NCI-H2227 (cell line): ENCODE measurements around the gene ADGRL1.
"Not testable (repeated sequence)": the region's sequence is repeated elsewhere in the genome, so short reads cannot be mapped to it uniquely, and the experiment has no call there.

Experiments used
- DNase-seq: peaks from one replicate; lab custom pipeline; 2025; ENCODE audit not compliant: unreplicated experiment; lab: John Stamatoyannopoulos, UW

ADGRL1 gene

DNA sequence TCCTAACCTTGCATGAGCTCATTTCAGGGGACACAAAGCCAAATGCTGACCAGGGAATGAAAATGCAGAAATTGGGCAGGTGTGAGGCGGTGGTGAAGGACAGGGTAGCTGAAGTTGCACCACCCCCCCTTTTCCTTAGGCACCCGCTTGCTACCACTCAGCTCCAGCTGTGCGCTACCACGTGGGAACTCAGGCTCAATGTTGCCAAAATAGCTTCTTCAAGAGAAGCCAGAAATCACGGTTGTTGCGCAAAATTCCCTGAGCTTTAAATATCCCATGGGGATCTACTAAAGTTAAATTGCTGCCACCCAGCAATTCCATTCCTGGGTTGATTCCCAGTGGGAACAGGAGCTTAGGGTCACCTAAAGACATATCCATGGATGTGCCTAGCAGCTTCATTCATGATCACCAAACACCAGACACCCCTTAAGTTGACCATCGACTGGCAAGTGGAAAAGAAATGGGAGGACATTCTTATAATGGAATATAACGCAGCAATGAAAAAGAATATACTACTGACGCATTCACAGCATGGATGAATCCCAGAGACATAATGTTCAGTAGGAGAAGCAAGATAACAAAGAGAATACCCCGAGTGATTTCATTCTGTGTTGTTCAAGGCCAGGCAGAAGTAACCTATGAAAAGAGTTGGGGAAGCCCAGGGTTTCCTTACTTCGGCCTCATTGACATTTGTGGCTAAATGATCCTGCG, 12.8 kb upstream of the ADGRL1 start:
- DNase-seq = no peak

- not testable (repeated sequence) for DNase-seq
Measured at GRCh38 chr19:14217886-14218285, 11.9 kb upstream of the ADGRL1 start.

DNA sequence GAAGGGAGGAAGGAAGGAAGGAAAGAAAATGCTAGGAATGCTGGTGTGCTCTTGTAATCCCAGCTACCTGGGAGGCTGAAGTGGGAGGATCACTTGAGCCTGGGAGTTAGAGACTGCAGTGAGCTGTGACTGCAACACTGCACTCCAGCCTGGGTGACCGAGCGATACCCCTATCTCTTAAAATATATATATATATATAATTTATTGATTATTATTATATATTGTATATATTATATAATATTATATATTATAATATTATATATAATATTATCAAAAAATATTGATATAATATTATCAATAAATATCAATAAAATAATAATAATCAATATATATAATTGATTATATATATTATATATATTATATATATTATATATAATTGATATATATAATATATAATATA, 8.6 kb upstream of the ADGRL1 start:
- no peak for DNase-seq

DNA sequence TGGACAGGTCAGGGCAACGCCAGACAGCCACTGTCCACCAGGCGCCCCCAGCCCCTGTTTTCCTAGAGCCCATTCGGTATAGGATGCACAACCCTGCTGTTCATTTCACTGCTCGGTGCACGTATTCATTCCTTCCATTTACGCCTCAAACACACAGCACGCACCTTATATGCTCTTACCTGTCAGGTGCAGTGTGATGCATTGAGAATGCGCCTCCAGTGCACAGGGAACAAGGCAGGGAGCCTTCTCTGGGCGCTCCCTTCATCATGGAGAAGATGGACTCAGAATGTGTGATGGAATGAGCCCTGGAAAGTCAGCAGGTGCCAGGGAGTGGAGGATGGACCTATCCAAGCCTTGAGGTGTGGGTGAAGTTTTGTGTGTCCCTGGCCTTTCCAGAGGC, 4.2 kb upstream of the ADGRL1 start:
- not testable (repeated sequence) for DNase-seq

DNA sequence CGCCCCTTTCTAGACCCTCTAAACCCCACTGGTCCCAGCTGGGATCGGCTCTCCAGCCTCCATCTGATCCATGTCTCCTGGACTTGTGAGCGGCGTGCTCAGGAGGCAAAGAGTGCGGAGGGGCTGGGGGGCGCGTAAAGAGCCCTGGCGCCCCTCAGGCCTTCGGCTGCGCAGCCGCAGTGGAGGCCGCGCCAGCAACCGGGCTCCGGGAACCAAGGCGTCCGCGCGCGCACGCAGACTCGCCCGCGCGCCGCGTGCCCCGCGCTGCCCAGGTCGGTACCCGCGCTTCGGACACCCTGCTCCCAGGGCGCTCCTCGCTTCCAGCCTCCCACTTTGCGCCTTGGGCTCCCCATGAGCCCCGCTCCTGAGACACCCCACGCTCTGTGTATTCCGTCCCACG, 3.4 kb upstream of the ADGRL1 start:
- DNase-seq = peak; percentile 68

DNA sequence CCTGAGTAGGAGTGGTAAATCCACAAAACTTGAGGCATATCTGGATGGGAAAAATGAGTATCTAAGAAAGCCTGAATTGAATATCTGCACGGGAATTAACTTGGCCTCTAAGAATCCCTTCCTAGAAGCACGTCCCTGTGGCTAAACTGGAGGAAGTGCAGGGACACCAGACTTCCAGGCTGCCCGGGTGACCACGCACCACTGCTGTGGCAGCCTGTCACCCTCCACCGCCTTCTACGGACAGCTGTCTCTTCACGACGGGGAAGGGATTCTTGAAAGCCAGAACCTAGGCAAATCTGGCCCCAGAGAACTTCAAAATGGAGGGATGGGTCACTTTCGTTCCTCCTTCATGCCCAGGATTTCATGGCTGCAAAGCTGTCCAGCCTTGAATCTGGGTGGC, 2.5 kb upstream of the ADGRL1 start:
- DNase-seq = not testable (repeated sequence)

- not testable (repeated sequence) for DNase-seq
Measured at GRCh38 chr19:14207796-14208195, 1.8 kb upstream of the ADGRL1 start.

- peak; percentile 95 for DNase-seq
Measured at GRCh38 chr19:14206737-14207726, 1.1 kb upstream of the ADGRL1 start.

- DNase-seq = peak; percentile 22
Measured at GRCh38 chr19:14206308-14206707, 339 bp upstream of the ADGRL1 start.

DNA sequence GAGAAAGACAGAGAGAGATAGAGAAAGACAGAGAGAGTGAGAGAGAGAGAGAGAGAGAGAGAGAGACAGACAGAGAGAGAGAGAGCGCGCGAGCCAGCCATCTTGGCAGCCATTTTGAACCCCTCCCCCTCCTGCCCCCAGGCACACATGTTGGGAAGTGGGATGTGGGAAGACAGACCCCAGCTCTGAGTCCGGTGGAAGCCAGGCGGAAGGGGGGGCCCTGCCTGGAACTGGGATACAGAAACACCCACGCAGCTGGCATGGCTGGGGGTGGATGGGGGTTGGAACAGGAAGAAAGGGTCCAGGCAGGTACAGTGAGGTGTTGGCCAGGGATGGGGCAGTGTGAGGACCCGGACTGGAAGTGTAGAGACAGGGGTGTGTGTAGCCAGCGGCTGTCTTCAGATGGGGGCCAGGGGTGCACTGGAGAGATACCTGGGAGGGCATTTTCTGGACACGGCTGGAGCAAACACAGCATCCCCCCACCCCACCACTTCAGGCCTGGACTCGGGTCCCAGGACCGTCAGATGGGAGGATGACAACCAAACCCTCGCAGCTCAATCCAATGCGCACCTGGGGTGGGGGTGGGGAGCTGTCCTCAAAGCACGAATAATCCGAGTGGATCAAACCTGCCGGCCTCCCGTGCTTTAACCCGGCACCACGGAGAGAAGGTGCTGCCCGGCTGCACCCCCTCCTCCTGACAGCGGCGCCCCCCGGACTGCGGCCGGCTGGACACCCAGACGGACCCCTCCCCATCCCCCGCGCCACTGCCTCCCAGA, 1.1 kb downstream of the ADGRL1 start:
- DNase-seq = not testable (repeated sequence)

DNA sequence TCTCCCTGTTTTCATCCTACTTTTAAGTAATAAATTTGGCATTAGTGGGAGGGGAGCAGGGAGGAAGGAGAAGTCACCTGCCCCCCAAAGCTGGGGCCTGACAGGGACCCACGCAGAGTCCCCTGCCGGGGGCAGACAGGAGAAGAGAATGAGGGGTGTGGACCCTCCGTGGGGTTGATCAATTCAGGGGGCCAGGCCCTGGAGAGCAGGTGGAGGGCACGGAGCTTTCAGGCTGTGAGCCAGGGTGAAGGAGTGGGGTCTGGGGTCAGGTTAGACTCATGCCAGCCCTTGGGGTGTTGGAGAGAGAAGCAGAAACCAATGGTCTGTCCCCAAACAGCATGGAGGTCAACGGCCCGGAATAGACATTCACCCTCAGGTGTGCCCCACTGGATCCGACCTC, 1.8 kb downstream of the ADGRL1 start:
- not testable (repeated sequence) for DNase-seq

GRCh38 chr19:14203788-14204187, 2.2 kb downstream of the ADGRL1 start:
- DNase-seq = not testable (repeated sequence)

DNA sequence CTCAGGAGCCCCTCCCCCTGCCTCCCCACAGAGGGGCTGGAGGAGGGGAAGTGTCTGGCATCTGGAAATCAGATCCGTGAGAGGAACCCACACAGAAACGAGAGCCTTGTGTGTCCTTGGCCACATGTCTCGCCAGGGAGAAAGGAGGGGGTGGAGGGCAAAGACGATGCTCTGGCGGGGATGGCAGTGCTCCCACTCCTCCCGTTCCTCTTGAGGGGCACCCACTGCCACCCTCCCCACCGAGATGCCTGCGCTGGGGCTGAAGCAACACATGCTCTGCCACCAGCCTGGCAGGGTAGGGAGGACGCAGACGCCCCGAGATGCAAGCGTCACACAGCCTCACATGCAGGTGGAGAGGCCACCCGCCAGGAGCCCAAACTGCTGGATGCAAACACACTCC, 2.8 kb downstream of the ADGRL1 start:
- no peak for DNase-seq

- not testable (repeated sequence) for DNase-seq
Measured at GRCh38 chr19:14201481-14201880, 4.5 kb downstream of the ADGRL1 start.

GRCh38 chr19:14200147-14200841, 5.7 kb downstream of the ADGRL1 start:
- DNase-seq = peak; percentile 7

GRCh38 chr19:14198384-14199376, 7.3 kb downstream of the ADGRL1 start:
- no peak for DNase-seq

DNA sequence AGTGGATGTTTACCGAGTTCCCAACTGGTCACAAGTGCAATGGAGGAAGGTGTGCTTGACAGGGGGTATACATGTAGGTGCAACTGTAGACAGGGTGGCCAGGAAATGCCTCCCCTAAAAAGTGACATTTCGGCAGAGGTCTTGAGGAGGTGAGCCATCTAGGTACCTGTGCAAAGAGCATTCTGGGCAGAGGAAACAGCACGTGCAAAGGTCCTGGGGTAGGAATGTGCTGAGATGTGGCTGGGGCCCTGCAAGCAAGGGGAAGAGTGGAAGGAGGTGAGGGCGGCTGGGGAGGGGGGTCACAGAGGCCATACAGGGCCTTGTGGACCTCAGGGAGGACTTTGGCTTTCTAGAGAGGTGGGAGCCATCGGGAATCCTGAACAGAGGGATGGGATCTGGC, 8.1 kb downstream of the ADGRL1 start:
- DNase-seq = no peak

DNA sequence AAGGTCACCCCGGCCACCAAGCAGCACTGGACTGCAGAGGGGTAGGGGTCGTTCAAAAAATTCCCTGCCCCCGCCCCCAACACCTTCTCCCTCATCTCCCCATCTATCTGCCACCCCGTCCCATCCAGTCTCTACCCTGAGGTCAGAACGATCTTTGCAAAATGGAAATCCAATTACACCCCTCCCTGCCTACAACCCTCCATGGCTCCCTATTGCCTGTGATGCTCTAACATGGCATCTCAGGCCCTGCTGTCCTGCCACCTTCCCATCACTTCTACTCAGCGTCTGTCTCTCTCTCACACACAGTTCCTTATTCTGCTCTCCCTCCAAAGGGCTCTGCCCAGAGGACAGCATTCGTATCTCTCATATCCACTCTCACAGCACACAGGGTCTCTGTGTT, 8.7 kb downstream of the ADGRL1 start:
- DNase-seq = not testable (repeated sequence)

GRCh38 chr19:14196105-14196504, 9.9 kb downstream of the ADGRL1 start:
- DNase-seq = peak; percentile 54
